ENCODE measurements around the gene CLIP2.
"Not testable (repeated sequence)": the region's sequence is repeated elsewhere in the genome, so short reads cannot be mapped to it uniquely, and the experiment has no call there.

Gene CLIP2

GRCh38 chr7:74403521-74404387 is 114.5 kb downstream of the CLIP2 start:
- no peak for DNase-seq (ENCODE audit: low read depth in 3 of 3)

GRCh38 chr7:74404388-74404700 is 115.1 kb downstream of the CLIP2 start:
- no peak for DNase-seq (ENCODE audit: low read depth in 3 of 3)

DNA sequence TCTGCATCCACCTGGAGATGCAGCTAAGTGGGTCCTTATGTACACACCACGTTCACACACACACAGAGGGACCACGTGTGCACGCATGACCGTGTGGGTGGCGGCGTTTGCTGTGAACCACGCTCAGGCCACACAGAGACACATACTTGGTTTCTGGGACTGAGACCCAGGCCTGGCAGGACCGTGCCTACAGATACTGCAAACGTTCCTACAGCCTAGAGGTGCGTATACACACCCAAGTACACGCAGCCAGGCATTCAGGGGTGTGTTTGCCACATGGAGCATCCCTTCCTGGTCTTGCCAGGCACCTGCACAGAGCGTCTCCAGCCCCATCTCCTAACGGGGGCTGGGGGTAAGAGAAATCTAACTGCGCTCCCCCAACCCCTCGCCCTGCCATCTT is 115.5 kb downstream of the CLIP2 start:
- no peak for DNase-seq (ENCODE audit: low read depth in 3 of 3)

DNA sequence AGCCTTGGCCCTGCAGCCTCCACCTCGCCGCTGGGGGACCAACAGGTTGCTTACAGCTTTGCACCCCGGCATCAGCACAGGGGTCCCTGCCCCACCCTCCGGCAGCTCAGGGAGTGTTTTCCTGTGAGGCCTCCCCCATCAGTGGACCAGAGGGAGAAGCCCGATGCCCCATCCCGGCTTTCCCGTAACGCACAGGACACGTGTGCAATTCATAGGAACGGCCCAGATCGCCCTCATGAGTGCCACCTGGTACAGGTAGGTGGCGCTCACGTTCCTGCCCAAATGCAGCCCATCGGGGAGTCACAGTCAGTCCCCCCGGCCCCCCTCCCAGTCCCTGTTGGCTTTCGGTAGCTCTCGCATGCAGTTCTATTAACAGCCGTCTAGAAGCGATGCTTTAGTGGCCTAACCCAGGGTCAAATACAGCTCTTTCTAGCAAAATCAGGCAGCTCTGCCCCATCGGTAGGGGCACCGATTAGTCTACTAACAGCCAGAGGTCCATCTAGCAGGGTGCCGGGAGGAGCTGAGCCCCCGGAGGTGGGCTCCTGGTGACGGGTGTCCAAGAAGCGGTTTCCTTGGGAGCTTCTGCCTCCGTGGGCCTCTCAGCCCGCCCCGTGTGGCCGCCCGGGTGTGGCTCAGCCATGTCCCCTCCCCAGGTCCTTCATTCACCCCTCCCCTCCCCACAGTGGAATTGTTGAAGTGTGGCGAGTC is 116.1 kb downstream of the CLIP2 start:
- no peak for DNase-seq (ENCODE audit: low read depth in 3 of 3)

GRCh38 chr7:74405899-74406512 is 116.8 kb downstream of the CLIP2 start:
- DNase-seq (ENCODE audit: low read depth in 3 of 3): no peak

GRCh38 chr7:74407958-74408357 is 118.8 kb downstream of the CLIP2 start:
- DNase-seq (ENCODE audit: low read depth in 3 of 3): no peak

DNA sequence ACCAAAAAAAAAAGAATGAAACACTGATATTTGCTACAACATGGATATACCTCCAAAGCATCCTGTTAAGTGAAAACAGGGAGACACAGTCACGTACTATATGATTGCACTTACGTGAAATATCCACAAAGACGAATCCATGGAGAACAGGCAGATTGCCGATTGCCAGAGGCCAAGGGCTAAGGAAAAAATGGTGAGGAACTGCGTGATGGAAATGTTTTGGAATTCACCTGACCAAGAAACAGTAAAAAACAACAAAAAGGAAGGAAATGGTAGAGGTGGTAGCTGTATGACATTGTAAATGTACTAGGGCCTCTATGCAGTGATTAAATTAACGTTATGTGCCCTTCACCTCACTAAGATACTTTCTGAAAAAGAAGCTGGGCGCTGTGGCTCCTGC is 120.4 kb downstream of the CLIP2 start:
- DNase-seq (ENCODE audit: low read depth in 3 of 3): no peak

DNA sequence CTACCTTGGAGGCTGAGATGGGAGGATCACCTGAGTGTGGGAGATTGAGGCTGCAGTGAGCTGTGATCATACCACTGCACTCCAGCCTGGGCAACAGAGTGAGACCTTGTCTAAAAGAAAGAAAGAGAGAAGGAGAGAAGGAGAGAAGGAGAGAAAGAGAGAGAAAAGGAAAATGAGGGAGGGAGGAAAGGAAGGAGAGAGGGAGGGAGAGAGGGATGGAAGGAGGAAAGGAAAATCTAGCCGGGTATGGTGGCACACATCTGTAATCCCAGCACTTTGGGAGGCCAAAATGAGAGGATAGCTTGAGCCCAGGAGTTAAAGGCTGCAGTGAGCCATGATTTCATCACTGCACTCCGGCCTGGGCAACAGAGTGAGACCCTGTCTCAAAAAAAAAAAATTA is 121.6 kb downstream of the CLIP2 start:
- no peak for DNase-seq (ENCODE audit: low read depth in 3 of 3)

GRCh38 chr7:74411571-74411970 is 122.4 kb downstream of the CLIP2 start:
- DNase-seq (ENCODE audit: low read depth in 3 of 3): not testable (repeated sequence)

DNA sequence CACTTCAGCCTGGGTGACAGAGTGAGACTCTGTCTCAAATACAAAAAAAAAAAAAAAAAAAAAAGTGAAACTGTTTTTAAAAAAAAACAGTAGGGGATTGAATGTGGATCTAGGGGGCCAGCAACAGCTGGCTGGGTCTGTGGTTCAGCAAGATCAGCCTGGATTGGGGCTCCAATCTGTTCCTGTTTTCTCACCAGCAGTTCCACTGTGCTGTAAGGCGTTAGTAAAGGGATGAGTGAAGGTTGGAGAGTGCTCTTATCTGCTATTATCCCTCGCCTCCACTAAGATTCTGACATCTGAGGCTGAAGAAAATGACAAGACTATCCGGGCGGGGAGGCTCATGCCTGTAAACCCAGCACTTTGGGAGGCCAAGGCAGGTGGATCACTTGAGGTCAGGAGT is 122.8 kb downstream of the CLIP2 start:
- no peak for DNase-seq (ENCODE audit: low read depth in 3 of 3)

GRCh38 chr7:74412603-74413002 is 123.4 kb downstream of the CLIP2 start:
- DNase-seq (ENCODE audit: low read depth in 3 of 3): no peak

- not testable (repeated sequence) for DNase-seq (ENCODE audit: low read depth in 3 of 3)
Measured at GRCh38 chr7:74414595-74415333, 125.6 kb downstream of the CLIP2 start.

DNA sequence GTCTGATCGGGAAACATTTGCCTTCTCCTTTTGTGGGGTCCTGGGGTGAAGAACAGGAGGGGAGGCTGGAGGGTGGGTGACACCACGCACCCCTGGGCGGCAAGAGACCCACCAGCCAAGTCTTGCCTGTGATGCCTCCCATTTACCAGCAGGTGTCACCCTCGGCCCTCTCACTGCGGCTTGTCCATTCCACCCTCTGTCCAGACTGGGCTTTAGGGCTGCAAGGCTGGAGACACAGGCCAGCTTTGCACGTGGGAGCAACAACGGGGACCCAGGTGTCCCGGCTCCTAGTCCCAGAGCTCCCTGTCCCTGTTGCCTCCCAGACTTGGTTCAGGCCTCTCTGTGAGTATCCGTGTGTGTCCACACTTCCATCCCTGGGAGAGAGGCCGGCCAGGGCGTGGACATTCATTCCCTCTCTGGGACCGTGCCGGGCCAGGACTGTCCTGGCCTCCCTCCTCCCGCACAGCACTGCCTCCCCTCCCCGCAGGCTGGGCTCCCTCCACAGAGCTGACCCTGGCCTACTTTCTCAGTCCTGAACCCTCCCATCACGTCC is 128.3 kb downstream of the CLIP2 start:
- DNase-seq (ENCODE audit: low read depth in 3 of 3): peak; percentile 17 to 48 (median 20)

DNA sequence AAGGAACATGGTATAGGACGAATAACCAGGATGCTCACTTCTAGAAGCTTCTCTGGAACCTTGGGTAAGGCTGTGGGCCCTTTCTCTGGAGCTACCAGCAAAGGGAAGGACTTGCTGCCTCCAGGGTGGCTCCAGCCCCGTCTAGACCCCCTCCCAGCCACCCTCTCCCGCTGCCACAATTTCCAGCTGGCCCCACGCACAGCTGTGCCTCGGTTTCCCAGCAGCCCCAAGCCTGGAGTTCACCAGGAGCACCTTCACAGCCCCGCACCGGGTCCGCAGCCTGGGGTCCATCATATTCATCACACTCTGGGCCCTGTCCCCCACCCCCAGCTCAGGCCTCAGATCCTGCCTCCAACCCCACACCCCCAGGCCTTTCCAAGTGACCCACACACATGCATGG is 128.9 kb downstream of the CLIP2 start:
- DNase-seq (ENCODE audit: low read depth in 3 of 3): no peak

GRCh38 chr7:74418538-74418937 is 129.3 kb downstream of the CLIP2 start:
- DNase-seq (ENCODE audit: low read depth in 3 of 3): no peak

DNA sequence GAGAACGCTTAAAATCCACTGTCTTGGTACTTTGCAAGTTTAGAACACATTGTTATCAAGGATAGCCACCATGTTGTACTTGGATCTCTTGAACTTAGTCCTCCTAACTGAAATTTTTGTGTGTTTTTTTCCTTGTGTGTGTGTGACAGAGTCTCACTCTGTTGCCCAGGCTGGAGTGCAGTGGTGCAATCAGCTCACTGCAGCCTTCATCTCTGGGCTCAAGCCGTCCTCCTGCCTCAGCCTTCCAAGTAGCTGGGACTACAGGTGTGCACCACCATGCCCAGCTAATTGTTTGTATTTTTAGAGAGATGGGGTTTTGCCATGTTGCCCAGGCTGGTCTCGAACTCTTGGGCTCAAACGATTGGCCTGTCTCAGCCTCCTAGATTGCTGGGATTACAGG is 130.0 kb downstream of the CLIP2 start:
- DNase-seq (ENCODE audit: low read depth in 3 of 3): not testable (repeated sequence)

DNA sequence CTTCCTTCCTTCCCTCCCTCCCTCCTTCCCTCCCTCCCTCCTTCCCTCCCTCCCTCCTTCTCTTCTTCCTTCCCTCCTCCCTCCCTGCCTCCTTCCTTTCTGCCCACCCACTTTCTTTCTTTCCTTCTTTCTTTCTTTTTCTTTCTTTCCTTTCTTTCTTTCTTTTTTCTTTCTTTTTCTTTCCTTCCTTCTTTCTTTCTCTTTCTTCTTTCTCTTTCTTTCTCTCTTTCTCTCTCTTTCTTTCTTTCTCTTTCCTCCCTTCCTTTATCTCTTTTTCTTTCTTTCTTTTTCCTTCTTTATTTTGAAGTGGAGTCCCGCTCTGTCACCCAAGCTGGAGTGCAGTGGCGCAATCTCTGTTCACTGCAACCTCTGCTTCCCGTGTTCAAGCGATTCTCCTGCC is 130.8 kb downstream of the CLIP2 start:
- no peak for DNase-seq (ENCODE audit: low read depth in 3 of 3)

DNA sequence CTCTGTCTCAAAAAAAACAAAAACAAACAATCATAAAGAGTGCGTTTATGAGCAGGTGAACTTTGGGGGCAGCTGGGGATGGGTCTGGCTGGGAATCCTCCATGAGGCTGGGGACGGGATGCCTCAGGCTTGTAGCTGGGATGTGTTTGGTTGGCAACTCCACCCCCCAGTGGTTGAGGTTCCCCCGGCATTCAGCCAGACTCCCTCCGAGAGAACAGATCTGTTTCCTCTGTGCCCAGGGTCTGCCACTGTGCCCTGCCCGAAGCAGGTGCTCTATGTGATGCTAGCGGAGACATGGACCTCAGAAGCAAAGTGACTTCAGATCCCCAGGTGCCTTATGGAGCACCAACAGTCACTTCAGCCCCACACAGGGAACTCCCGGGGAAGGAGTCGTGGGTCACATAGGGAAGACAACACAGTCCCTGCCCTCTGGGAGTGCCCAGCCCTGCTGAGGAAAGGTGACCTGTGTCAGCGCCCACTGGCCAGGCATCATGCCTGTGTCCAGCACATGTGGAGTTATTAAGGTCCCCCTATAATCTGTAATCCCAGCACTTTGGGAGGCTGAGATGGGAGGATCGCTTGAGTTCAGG is 135.2 kb downstream of the CLIP2 start:
- DNase-seq (ENCODE audit: low read depth in 3 of 3): no peak

DNA sequence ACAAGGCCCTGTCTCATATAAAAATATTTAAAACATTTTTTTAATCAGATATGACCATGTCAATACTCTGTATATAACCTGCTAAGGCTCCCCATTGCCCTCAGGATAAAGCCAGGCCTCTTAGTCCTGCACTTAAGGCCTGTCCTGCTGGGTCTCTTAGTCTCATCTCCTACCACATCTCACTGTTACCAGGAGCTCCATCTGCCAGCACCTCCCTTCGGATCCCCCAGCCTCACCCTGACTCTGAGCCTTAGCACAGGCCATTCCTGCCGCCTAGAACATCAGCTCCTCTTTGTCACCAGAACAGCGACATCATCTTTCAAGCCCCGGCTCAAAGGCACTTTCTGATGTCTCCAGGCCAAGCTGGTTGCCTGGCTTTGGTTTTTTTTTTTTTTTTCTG is 138.8 kb downstream of the CLIP2 start:
- no peak for DNase-seq (ENCODE audit: low read depth in 3 of 3)

DNA sequence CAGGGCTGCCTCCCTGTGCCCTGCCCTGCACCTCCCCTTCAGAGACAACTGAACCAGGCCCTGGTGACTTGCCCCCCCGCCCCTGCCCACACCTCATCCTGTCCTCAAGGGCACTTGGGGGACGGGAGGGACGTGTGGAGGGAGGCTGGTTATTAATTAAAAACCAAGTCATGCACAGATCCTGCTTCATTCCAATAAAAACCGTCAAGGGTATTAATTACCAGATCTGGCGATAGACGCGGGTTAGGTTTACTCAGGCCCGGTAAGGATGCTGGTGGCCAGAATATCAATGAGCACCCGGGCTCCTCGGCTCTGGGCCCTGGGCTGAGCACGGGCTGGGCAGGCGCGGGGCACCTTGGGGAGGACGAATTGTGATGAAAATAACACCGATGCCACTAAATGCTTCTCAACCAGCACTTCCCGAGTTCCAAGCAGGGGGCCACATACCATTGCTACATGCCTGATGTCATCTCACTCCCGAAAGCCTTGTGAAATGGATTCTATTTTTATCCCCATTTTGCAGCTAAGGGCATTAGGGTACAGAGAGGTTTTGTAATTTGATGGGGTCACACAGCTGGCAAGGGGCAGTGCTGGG is 140.0 kb downstream of the CLIP2 start:
- DNase-seq (ENCODE audit: low read depth in 3 of 3): no peak

- not testable (repeated sequence) for DNase-seq (ENCODE audit: low read depth in 3 of 3)
Measured at GRCh38 chr7:74430409-74430808, 141.2 kb downstream of the CLIP2 start.

All from stimulated activated CD4-positive, alpha-beta T cell treated with anti-CD3 and anti-CD28 coated beads, TNF-alpha, amount 100 ng/mL, for 24 hours (primary cell).